Testis (tissue), 2 donors: Measurements from ENCODE around the gene FOXC2.

Source experiments
- CTCF ChIP-seq, 3 experiments: fragments of 450-650 bp in 2 of 3; fragments of 200-600 bp in 1 of 3; sonication (generic) in 1 of 3; IDR thresholded peaks; one replicate each; pipeline ENCODE4 v1.5.1; 2016 to 2019; ENCODE audit warnings: antibody characterized with exemption in 3 of 3, mild to moderate bottlenecking in 2 of 3, moderate library complexity in 1 of 3
- POLR2A ChIP-seq: fragments of 450-650 bp; IDR thresholded peaks from one replicate; pipeline ENCODE4 v1.6.1; 2017; ENCODE audit warnings: antibody characterized with exemption, mild to moderate bottlenecking, moderate library complexity

- TF ChIP-seq CTCF (IDR thresholded peaks at IDR 0.05), result no peak
- TF ChIP-seq POLR2A, result no peak
Observed at GRCh38 chr16:86565181-86565631, 1.4 kb upstream of the FOXC2 start.
